Measurements from ENCODE around the gene MYORG. TPM values are rescaled to one million over a fixed set of nuclear protein-coding genes. Genes with fewer than 3 reads are reported as not detected.

Gene MYORG
- 3.0 TPM for total RNA-seq

GRCh38 chr9:34376596-34377403, at the start of gene MYORG:
Gene MYORG (minus strand): TSS chr9:34376898. CDS start chr9:34372943, 3,955 bp downstream.

GRCh38 chr9:34328987-34329832, 47.5 kb downstream of the MYORG start, which contains the start of the genes KIF24 and NUDT2:
Gene KIF24 (minus strand): TSS chr9:34329268. CDS start chr9:34311346, 17,922 bp downstream.
Gene NUDT2 (plus strand): TSS chr9:34329569. CDS start chr9:34339040, 9,471 bp downstream.

Other genes starting within 250 kb of the MYORG start
- gene UBAP1, start 197.9 kb downstream of the MYORG start, total RNA-seq: 38.5 TPM
- 4.3 TPM for gene KIF24, start 47.6 kb downstream of the MYORG start, total RNA-seq
- gene NUDT2, start 47.3 kb downstream of the MYORG start, total RNA-seq: 20.2 TPM
- gene FAM219A, start 81.7 kb upstream of the MYORG start, total RNA-seq: 13.4 TPM
- gene DNAI1, start 81.9 kb upstream of the MYORG start, total RNA-seq: 0.27 TPM
- 3.4 TPM for gene ENHO, start 146.1 kb upstream of the MYORG start, total RNA-seq
- gene CNTFR, start 212.8 kb upstream of the MYORG start, total RNA-seq: 23.9 TPM
- gene RPP25L, start 235.2 kb upstream of the MYORG start, total RNA-seq: 13.1 TPM
- gene DCTN3, start 243.6 kb upstream of the MYORG start, total RNA-seq: 93.5 TPM

Data from camera-type eye (tissue), 1 donor.